K562 (cell line): ENCODE data around the gene SLC25A33. TPM values are rescaled to one million over a fixed set of nuclear protein-coding genes. Genes with fewer than 3 reads are reported as not detected.

ENCODE experiments used
- ATAC-seq: fragments of 200-7000 bp; cut with Tn5 transposase; 3 replicates; pipeline ENCODE4 v1.9.1; 2020; ENCODE audit warnings: moderate library complexity
- BruUV-seq: library from RNA; stranded (reverse); fragments of 400-500 nt; replicated peaks from 2 replicates; lab custom pipeline; 2021; lab: Mats Ljungman, UMichigan
- CTCF ChIA-PET: fragments of 300-600 bp; formaldehyde crosslinking; extraction: SDS; loops from one replicate; lab custom pipeline; 2021; ENCODE audit warnings: low intra/inter-chr PET ratio; lab: Yijun Ruan, JAX
- POLR2A ChIA-PET: fragments of 300-600, 350-650 bp; sonication (Branson Sonifier 250); formaldehyde crosslinking; extraction: SDS; loops from one replicate; lab custom pipeline; 2021; ENCODE audit warnings: antibody characterized with exemption, inconsistent platforms; lab: Yijun Ruan, JAX
- DNase-seq, 4 experiments: peaks; one replicate each; pipeline versions ENCODE4 v3.0.0 to v3.0.0-alpha.2; 2011 to 2018; ENCODE audit warnings: low spot score in 3 of 4, mixed read lengths in 3 of 4; ENCODE audit errors: extremely low read depth in 1 of 4
- FAIRE-seq: peaks from 2 replicates; lab custom pipeline; 2011; peaks lifted over from hg19 to GRCh38; lab: Jason Lieb, UNC
- H2AFZ ChIP-seq: 2 replicates; pipeline ENCODE4 v1.6.0; 2011; ENCODE audit warnings: low read depth, low read length, control low read depth, inconsistent platforms
- H3K27ac ChIP-seq: fragments of 200-600 bp; 3 replicates; pipeline ENCODE4 v1.8.0; 2011; ENCODE audit warnings: low read depth, mild to moderate bottlenecking, control low read depth, inconsistent platforms, low read length, moderate library complexity, mixed read lengths; ENCODE audit errors: extremely low read depth
- H3K27me3 ChIP-seq, 2 experiments: fragments of 300-600 bp in 1 of 2; 2 replicates in 1 of 2; 3 replicates in 1 of 2; pipeline versions ENCODE4 v1.6.0 to v1.8.0; 2011; ENCODE audit warnings: inconsistent platforms in 2 of 2, low read length in 2 of 2, mild to moderate bottlenecking in 1 of 2, mixed read lengths in 1 of 2, moderate library complexity in 1 of 2; ENCODE audit not compliant: control insufficient read depth in 2 of 2, insufficient read depth in 2 of 2
- H3K36me3 ChIP-seq: fragments of 300-600 bp; 3 replicates; pipeline ENCODE4 v1.8.0; 2011; ENCODE audit warnings: mild to moderate bottlenecking, low read length, inconsistent platforms; ENCODE audit not compliant: control insufficient read depth, insufficient read depth
- H3K4me1 ChIP-seq, 2 experiments: fragments of 200-600 bp in 1 of 2; replicated peaks in 1 of 2; 2 replicates in 1 of 2; 3 replicates in 1 of 2; pipeline versions ENCODE4 v1.5.1 to v1.8.0; 2011; ENCODE audit warnings: inconsistent platforms in 2 of 2, low read length in 2 of 2, mild to moderate bottlenecking in 1 of 2, mixed read lengths in 1 of 2, moderate library complexity in 1 of 2; ENCODE audit not compliant: control insufficient read depth in 2 of 2, insufficient read depth in 2 of 2
- H3K4me2 ChIP-seq: 2 replicates; pipeline ENCODE4 v1.6.1; 2011; ENCODE audit warnings: low read length, control low read depth, inconsistent platforms, mixed read lengths; ENCODE audit not compliant: insufficient read depth
- H3K4me3 ChIP-seq: fragments of 200-600 bp; sonication (generic), shearing (Covaris generic); 2 replicates; pipeline ENCODE4 v1.5.1; 2016; ENCODE audit warnings: control low read depth, inconsistent platforms
- H3K79me2 ChIP-seq: fragments of 200-600 bp; 3 replicates; pipeline ENCODE4 v1.8.0; 2011; ENCODE audit warnings: low read length, inconsistent platforms; ENCODE audit not compliant: control insufficient read depth, insufficient read depth
- H3K9ac ChIP-seq, 2 experiments: 2 replicates each; pipeline versions ENCODE4 v1.6.0 to v1.6.1; 2011; ENCODE audit warnings: low read depth in 2 of 2, low read length in 2 of 2, control low read depth in 1 of 2, inconsistent platforms in 1 of 2, mild to moderate bottlenecking in 1 of 2, mixed read lengths in 1 of 2; ENCODE audit not compliant: insufficient read depth in 1 of 2
- H3K9me1 ChIP-seq: one replicate; pipeline ENCODE4 v1.6.0; 2011; ENCODE audit warnings: inconsistent platforms, mild to moderate bottlenecking, low read length, moderate library complexity; ENCODE audit not compliant: control insufficient read depth, insufficient read depth
- H3K9me3 ChIP-seq: replicated peaks from 2 replicates; pipeline ENCODE4 v1.5.1; 2011; ENCODE audit warnings: low read depth, low read length, inconsistent platforms; ENCODE audit not compliant: control insufficient read depth, insufficient read depth
- H4K20me1 ChIP-seq: replicated peaks from 2 replicates; pipeline ENCODE4 v1.6.1; 2011; ENCODE audit warnings: low read length, inconsistent platforms, mixed read lengths; ENCODE audit not compliant: control insufficient read depth, insufficient read depth
- ARID1B ChIP-seq: fragments of 450-650 bp; IDR thresholded peaks from 2 replicates; pipeline ENCODE4 v1.6.1; 2016; ENCODE audit warnings: antibody characterized with exemption, mild to moderate bottlenecking, inconsistent platforms
- CBX3 ChIP-seq, 2 experiments: IDR thresholded peaks; 1 replicate in 1 of 2; 2 replicates in 1 of 2; pipeline ENCODE4 v1.6.1; 2012; ENCODE audit warnings: inconsistent platforms in 2 of 2, low read length in 2 of 2, borderline replicate concordance in 1 of 2, control low read depth in 1 of 2
- CEBPG ChIP-seq, 3 experiments: fragments of 200-800 bp in 1 of 3; sonication (Bioruptor generic) in 1 of 3; sonication (generic) in 1 of 3; formaldehyde crosslinking in 1 of 3; IDR thresholded peaks in 2 of 3; conservative IDR thresholded peaks in 1 of 3; 2 replicates each; pipeline versions ENCODE4 v1.6.1 to v1.8.0; 2016 to 2022; ENCODE audit warnings: missing compliant biosample characterization in 2 of 3, missing genetic modification characterization in 2 of 3, mild to moderate bottlenecking in 1 of 3, missing genetic modification reagents in 1 of 3
- CHD2 ChIP-seq: IDR thresholded peaks from 2 replicates; pipeline ENCODE4 v1.6.1; 2011; ENCODE audit warnings: low read depth, low read length
- E4F1 ChIP-seq: fragments of 250-450 bp; sonication (Bioruptor Pico); IDR thresholded peaks from 2 replicates; pipeline ENCODE4 v1.5.0; 2021; ENCODE audit warnings: mild to moderate bottlenecking, borderline replicate concordance
- KLF13 ChIP-seq: fragments of 450-650 bp; IDR thresholded peaks from 2 replicates; pipeline ENCODE4 v1.6.1; 2016; ENCODE audit warnings: missing genetic modification characterization, low read depth, mild to moderate bottlenecking, missing compliant biosample characterization, moderate library complexity, borderline replicate concordance
- MBD2 ChIP-seq: sonication (generic); IDR thresholded peaks from 2 replicates; pipeline ENCODE4 v1.6.1; 2016; ENCODE audit warnings: low read depth, borderline replicate concordance
- MNT ChIP-seq, 2 experiments: fragments of 450-650 bp; conservative IDR thresholded peaks; 2 replicates each; pipeline ENCODE4 v1.6.1; 2017; ENCODE audit warnings: mild to moderate bottlenecking in 2 of 2, moderate library complexity in 2 of 2
- TFE3 ChIP-seq: fragments of 450-650 bp; formaldehyde crosslinking; IDR thresholded peaks from 2 replicates; pipeline ENCODE4 v1.4.0; 2020; ENCODE audit warnings: mild to moderate bottlenecking, mixed read lengths
- XRCC4 ChIP-seq: IDR thresholded peaks from one replicate; pipeline ENCODE4 v1.6.1; 2011; ENCODE audit not compliant: insufficient read depth, insufficient read length; ENCODE audit errors: extremely low read depth
- ZNF445 ChIP-seq: fragments of 250-450 bp; sonication (Bioruptor Pico); IDR thresholded peaks from 2 replicates; pipeline ENCODE4 v1.4.0; 2020; ENCODE audit warnings: low read depth, mild to moderate bottlenecking, moderate library complexity
- WGBS: fragments of 100-300 bp; shearing (Covaris generic); methylation state at CpG from one replicate; pipeline ENCODE4 v1.1.6; 2016; ENCODE audit warnings: low coverage, mixed read lengths; ENCODE audit not compliant: insufficient coverage; ENCODE audit errors: missing lambda C conversion rate; 5-methylcytosine and 5-hydroxymethylcytosine counted together
- in situ Hi-C: fragments of 300-500 bp; cut with MboI; formaldehyde crosslinking; loops from 4 replicates; pipeline ENCODE4 v1.15.0; 2018; ENCODE audit warnings: inconsistent platforms, mixed read lengths
- intact Hi-C: fragments of 100-400 bp; cut with micrococcal nuclease; formaldehyde crosslinking; loops from 2 replicates; pipeline ENCODE4 v1.14.2; 2022
- polyA plus RNA-seq, 8 experiments: library from polyadenylated mRNA; depleted of rRNA in 4 of 8; stranded (reverse) in 5 of 8; unstranded in 3 of 8; fragments of >200 nt; fragmentation: Nextera tagmentation in 2 of 8; fragmentation: Illumina TruSeq in 1 of 8; extraction: Ambion mirVana in 2 of 8; extraction: Trizol in 1 of 8; gene quantifications; 2 replicates each; pipeline versions ENCODE4 v1.2.1 to v1.2.3, GENCODE V29; 2011 to 2014; ENCODE audit warnings: inconsistent platforms in 1 of 8, missing spikeins in 1 of 8
- total RNA-seq, 7 experiments: library from RNA; depleted of rRNA in 6 of 7; stranded (reverse); fragments of >200 nt in 6 of 7; fragmentation: Illumina TruSeq in 2 of 7; extraction: Trizol in 2 of 7; gene quantifications; 2 replicates each; pipeline versions ENCODE4 v1.2.1 to v1.2.3, GENCODE V29; 2011 to 2021; ENCODE audit warnings: low replicate concordance in 1 of 7

The SLC25A33 gene
- total and polyA plus RNA-seq, 9 of the 15 experiments (the other 6 are each of a cell fraction or from before 2014, with no cell fraction given), result 3.2 to 23.5 (median 17.5) TPM

GRCh38 chr1:9599741-9600140 lies 60.5 kb downstream of the SLC25A33 start:
- Histone ChIP-seq H3K9ac (no peak overlapping the region), H4K20me1 (peaks cover 9% of the 10 kb centered on the region), H3K9me3 (no peaks in the 10 kb centered on the region), H3K4me3 (no peak overlapping the region), H3K4me2 (no peak overlapping the region), H2AFZ (no peak overlapping the region), H3K4me1 (peaks cover 0 to 31% of the 10 kb centered on the region in 2 experiments; a peak in 2 of 5 replicates), H3K27ac (no peak overlapping the region), H3K9me1 (no peaks in the 10 kb centered on the region), H3K79me2 (peaks cover 11% of the 10 kb centered on the region), H3K27me3 (no peaks in the 10 kb centered on the region), H3K36me3 (peaks cover 91% of the 10 kb centered on the region; the same call in 2 of the 3 replicates)
- no TSS peak for BruUV-seq
- CTCF ChIA-PET, result no interaction called here
- intact Hi-C loops, result no loop called here
- POLR2A ChIA-PET, result no interaction called here
- no peak for TF ChIP-seq MNT (conservative IDR thresholded peaks at IDR 0.05)
- no peak for TF ChIP-seq CHD2
- TF ChIP-seq ARID1B, result no peak
- no peak for TF ChIP-seq KLF13 (tag)
- TF ChIP-seq CBX3 (IDR thresholded peaks at IDR 0.05; ENCODE audit: borderline replicate concordance in 1 of 2, low read length in 2 of 2), result no peak
- no peak for TF ChIP-seq E4F1 (CRISPR knock-in tag)
- TF ChIP-seq XRCC4, result no peak
- TF ChIP-seq ZNF445 (CRISPR knock-in tag), result no peak
- TF ChIP-seq MBD2, result no peak
- no peak for TF ChIP-seq TFE3 (CRISPR knock-in tag)
- no peak for TF ChIP-seq CEBPG (CRISPR knock-in tag; IDR thresholded peaks at IDR 0.05)
- no peak for TF ChIP-seq CEBPG (tag; conservative IDR thresholded peaks at IDR 0.05 in 1 of 2, IDR thresholded peaks at IDR 0.05 in 1 of 2)
- in situ Hi-C loops, result no loop called here
- DNase-seq, result no peak
- 93% methylated on average over 10 of the region's 10 CpGs for WGBS
- no peak for ATAC-seq
- FAIRE-seq, result no peak
